Kidney capillary endothelial cell (primary cell): ENCODE measurements around the gene NELFA.
"Not testable (repeated sequence)": the region's sequence is repeated elsewhere in the genome, so short reads cannot be mapped to it uniquely, and the experiment has no call there.

Experiments used
- DNase-seq: peaks from one replicate; pipeline ENCODE4 v3.0.0-alpha.2; 2018; ENCODE audit warnings: low spot score

Gene NELFA

DNA sequence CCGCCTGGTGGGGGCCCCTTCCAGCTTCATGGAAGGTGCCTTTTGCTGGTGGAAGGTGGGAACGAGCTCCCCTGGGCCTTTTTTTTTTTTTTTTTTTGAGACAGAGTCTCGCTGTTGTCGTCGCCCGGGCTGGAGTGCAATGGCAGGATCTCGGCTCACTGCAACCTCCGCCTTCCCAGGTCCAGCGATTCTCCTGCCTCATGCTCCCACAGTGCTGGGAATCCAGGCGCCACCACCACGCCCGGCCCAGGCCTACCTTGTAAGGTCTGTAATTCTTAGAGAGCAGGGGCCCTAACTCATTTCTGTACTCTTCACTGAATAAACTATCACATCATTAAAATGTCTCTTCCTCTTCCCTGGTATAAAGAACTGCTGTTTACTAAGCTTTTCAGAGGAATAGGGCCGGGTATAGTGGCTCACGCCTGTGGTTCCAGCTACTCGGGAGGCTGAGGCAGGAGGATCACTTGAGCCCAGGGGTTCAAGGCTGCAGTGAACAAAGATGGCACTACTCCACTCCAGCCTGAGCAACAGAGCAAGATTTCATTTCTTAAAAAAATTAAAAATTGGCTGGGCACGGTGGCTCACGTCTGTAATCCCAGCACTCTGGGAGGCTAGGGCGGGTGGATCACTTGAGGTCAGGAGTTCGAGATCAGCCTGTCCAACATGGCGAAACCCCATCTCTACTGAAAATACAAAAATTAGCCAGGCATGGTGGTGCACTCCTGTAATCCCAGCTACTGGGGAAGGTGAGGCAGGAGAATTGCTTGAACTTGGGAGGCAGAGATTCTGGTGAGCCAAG lies 14.9 kb downstream of the NELFA start:
- DNase-seq = not testable (repeated sequence)

DNA sequence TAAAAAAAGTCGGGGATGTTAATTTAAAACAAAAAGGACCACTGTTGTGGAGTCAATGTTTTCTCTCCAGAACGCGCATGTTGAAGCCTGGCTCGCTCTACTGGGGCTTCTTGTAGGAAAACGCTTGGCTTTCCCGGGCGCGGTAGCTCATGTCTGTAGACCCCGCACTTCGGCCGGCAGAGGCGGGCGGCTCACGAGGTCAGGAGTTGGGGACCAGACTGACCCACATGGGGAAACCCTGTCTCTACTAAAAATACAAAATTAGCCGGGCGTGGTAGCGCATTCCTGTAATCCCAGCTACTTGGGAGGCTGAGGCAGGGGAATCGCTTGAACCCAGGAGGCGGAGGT lies 15.6 kb downstream of the NELFA start:
- no peak for DNase-seq

DNA sequence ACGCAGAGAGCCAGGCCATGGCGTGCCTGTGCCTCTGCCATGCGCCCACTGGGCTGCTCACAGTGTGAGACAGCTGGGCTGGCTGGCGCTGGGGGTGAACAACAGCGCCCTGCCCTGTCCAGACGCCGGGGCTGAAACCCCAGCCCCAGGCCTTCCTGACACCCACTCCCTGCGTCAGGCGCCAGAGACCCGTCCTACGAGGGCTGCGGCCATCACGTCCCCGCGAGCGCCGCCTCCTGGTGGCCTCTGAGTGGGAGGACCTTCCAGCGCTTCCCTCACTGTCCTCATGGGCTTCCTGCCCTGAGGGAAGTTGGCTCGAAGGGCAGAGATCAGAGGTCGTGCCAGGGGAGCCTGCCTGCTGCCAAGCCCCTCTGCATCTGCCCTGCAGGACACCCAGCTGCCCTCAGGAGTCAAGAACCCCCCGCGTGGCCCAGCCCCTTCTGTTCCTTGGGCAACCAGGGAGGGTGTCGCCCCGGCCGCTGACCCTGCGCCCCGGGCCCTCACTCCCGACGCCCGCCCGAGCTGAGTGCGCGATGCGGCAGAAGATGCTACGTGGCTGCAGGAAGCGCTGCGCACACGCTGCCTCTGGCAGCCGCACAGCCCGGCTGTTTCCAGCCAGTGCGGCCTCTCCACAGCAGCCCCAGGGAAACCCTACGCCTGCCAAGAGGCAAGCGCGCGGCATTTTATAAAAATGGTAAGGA lies 16.2 kb downstream of the NELFA start:
- no peak for DNase-seq

DNA sequence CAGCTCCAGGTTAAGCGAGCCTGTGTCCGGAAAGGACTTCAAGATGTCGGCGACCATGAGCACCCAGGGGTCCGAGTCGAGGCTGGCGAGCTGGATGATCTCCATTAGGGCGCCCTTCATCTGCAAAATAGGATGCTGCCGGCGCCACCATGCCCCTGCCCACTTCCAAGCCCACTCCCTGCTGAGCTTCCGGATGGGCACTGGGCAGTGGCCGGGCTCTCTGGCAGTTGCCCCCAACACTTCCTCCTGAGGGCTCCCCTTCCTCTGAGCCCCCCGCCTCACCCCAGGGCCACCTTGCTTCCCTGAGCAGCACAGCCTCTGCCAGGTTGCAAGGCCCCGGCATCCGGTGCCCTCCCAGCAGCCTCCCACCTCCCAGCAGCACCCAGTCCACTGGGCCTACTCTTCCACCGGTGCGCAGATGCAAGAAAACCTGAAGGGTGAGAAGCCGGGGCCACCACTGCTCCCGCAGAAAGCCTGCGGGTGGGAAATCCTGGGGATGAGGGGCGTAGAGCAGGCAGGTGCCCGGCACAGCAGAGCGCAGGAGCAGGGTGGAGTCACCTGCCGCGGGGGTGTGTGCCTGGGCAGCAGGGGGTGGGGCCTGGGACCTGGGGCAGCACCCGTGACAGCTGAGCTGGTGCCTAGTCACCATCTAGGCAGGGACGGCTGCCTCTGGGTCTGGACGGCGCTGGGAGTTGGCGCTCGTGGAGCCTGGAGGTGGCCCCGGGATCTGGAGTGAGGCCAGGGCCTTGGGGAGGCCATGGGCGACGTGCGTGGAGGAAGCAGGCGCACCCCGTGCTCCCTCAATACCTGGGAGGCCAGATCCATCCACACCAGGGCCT lies 17.0 kb downstream of the NELFA start:
- DNase-seq = no peak

DNA sequence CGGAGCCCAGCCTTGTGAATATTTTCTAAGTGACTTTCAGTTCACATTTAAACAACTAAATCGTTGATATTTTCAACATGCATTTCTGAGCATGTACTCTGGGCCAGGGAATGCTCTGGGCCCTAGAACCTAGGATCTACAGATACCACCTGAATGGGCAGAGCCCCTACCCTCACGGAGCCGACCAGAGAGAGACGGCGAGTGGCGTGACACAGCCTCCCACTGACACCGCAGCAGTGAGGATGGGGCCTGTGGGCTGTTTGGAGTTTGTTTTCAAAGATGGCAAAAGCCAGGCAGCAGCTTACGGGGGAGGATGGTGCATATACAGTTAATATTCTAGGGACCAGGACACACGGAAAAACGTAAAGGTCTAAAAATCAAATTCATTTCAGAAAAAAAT lies 17.7 kb downstream of the NELFA start:
- DNase-seq = no peak

DNA sequence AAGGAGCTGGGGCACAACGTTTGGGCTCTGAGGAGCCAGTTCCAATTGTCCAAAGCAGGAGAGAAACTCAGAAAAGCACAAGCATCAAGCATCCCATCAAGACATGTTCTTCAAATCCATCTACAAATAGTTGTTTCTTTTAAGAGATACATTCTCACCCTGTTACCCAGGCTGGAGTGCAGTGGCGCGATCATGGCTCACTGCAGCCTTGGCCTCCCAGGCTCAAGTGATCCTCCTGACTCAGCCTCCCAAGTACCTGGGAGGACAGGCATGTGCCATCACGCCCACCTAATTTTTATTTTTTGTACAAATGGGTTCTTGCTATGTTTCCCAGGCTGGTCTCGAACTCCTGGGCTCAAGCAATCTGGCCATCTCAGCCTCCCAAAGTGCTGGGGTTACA lies 18.1 kb downstream of the NELFA start:
- no peak for DNase-seq

DNA sequence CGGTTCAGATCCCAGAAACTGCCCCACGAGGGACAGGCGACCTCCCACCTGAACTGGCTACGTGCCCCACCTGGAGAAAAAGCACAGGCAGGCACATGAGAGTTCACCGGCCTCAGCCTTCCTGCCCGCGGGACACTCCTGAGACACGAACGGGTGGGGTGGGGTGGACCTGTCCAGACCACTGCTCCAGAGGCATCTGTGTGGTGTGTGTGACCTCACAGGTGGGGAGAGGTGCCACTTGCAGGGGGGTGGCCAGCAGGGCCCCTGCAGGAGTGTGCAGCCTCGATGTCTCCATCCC lies 18.5 kb downstream of the NELFA start:
- DNase-seq = no peak

DNA sequence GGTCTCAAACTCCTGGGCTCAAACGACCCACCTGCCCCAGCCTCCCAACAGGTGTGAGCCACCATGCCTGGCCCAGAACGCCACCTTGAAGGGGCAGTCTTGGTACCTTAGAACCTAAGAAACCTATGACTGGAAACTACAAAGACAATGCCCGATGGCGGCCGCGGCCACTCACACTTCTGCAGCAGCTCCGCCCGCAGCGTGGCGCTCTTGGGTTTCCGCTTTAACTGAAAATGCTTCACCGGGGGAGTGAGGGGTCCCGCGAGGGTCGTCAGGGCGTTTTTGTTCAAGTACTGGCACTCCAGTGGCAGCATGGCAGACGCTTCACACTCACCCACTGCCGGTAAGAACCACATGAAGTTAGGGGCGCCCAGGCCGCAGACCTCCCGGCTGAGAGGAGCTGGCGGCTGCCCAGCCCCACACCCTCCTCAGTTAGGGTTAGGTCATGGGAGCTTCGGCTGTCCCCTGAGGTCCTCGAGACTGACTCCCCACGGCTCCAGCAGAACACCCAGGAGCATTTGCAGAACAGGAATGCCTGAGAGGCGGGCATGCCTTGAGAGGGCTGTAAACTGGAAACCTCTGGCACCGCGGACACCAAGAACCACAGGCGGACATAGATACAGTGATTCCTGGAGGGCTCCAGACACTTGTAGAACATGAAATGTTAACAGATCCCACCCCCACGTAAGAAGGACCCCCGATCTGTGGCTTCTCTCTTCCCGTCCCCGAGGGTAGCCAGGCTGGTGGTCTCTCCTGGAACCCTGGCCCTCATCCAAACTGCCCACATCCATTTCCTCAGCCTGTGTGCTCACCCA lies 19.0 kb downstream of the NELFA start:
- no peak for DNase-seq

DNA sequence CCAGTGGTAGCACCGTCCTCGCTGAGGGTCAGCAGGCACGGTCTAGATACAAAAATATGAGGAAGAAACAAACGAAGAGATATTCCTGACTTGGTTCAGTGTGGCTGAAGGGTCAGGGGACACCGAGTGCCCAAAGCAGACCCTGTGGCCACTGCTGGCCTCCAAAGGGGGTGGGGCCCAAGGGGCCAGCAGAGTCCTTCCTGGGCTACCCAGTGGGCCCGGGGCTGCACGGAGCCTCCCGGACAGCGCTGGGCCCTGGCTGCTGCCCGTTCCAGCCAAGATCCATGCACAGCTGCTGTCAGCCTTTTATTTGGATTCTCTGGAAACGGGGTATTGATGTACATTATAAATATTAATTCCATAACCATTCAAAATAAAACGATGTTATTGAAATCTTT lies 20.4 kb downstream of the NELFA start:
- no peak for DNase-seq

DNA sequence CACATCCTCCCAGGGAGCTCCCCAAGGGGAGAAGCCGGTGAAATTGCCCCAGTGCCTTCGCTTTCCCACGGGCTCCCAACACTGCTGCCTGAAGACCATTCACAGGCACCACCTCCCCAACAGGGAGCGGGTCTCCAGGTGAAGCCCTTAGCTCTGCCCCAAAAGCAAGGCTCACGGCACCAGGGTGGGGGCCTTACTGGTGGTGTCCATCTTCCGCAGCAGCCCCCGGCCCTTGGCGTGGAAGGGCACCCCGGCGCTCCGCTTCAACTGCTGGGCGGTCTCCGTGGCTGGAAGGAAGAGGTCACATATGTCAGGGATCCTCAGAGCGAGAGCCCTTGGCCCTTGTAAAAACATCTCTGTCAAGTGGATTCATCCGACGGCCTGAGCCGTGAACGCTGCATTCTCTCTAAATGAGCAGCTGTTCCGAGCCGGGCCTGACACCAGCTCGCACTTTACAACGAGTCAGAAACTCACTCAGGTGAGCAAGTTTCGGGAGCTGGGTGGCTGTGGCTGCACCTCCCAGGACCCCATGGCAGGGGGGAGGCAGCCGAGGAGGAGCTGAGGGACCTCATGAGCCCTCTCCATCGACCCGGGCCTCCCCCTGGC lies 20.9 kb downstream of the NELFA start:
- no peak for DNase-seq

DNA sequence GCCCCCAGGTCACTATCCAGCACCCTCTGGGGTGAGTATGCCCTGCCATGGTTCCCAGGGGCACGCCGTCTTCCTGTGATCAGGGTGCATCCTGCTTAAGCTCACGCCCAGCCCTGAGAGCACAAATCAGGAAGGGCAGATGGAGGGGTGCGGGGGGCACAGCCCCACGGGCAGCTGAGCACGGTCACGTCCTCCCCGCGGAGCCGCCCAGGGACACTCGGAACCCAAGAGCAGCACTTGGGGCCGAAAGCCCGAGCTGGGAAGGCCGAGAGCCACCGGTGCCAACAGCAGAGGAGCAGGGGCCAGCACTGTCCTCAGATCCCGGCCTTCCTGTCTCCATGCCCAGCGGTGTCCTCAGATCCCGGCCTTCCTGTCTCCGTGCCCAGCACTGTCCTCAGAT lies 21.5 kb downstream of the NELFA start:
- DNase-seq = no peak

DNA sequence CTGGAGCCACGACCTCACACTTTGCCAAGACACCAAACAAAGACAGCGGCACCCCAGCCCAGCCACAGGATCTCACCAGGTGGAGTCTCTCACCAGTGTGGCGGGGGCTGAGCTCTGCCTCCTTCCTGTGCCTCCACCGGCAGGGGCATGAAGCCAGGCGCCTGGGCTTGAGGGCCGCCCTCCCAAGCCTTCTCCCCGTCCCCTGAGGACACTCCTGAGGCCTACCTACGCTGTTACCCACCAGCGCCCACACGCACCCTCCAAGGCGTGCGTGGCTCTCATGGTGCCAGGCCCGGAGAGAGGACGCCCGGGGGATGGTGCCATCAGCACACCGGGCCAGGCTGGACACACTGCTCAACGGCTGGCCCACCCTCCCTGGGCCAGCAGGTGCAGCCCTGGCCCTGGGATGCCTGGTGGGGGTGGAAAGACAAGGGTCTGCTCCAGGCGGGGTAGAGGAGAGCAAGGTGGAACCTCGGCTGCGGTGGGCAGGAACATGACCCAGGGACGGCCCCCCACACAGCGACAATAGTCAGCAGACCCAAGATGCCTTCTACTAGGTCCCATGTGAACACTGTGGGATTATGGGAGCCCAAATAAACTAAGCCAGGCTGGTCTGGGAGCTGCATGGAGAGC lies 22.1 kb downstream of the NELFA start:
- no peak for DNase-seq

DNA sequence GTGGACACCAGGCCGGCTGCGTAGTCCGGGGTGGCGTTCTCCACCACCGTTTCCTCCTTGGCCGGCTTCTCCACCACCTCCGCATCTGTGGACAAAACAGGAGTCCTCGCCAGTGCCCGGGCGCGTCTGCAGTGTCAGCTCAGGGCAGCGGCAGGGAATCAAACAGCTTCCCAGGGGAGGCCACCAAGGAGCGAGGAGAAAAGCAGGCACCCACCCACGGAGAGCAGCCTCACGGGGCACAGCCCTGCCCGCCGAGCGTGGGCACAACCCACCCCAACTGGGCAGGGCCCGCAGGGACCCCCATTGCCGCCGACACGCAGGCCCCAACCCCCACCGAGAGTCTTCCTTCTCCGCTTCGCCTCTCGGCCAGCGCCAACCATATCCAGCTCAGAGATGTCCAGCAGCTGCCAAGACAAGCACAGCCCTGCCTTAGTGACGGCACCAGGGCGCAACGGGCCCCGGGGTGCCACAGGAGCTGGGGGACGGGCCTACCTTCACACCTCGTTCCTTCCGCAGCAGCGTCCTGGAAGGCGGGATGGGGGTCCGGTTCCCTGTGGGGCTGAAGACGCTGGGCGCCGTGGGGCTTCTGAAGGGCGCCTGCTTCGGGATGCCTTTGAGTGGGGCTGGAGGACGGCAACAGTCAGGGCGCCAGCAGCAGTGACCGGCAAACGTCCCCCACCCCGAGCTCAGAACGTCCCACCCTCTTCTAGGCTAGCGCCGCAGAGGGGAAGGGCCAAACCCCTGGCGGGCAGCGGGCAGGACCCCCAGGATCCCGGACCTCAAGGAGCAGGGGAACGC lies 22.8 kb downstream of the NELFA start:
- no peak for DNase-seq

DNA sequence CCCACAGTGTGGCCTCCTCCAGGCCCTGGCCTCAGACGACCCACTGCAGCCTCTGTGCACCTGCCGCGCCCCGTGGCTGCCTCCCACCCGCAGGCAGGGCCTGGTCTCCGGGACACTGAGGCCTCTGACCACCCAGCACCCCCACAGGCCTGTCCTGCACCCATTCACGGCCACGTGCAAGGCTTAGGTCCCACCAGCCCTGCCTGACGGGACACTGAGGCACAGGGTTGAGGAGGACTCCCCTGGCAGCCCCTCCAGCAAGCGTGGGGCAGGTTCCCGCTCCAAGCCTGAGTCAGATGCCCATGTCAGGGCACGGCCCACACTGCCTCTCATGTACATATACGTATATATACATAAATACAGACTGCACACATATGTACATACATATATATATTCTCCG lies 23.5 kb downstream of the NELFA start:
- DNase-seq = no peak

DNA sequence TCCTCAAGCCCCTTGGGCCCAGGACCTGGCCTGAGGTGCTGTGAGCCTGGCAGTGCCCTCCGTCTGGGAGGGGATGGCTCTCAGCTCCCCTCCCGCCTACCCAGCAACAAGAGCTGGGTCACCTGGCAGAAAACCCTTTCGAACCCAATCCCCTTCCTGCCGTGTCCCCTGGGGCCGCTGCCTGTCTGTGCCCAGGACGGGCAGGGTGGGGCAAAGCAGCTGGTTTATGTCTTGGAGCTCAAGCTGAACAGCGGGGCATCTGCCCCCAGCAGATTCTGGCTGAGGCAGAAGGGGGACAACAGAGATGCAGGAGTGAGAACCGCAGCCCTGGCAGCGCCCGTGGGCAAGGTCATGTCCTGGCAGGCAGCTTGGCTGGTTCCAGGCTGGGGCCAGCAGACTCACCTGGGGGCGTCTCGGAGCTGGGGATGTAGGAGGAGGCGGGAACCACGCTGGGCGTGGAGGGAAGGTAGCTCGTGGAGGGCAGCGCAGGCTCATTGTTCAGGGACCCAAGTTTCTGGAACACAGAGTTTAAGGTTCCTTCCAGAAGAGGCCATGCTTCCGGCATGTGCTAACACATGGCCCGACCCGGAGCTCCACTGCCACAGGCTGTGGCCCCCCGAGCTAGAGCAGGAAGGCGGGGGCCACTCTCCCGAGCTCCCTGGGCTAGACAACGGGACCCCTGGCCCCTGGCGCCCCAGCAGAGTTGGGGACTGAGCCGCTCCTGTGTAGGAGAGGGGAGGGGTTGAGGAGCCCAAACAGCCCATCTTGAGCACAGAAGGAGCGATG lies 24.2 kb downstream of the NELFA start:
- DNase-seq = no peak

DNA sequence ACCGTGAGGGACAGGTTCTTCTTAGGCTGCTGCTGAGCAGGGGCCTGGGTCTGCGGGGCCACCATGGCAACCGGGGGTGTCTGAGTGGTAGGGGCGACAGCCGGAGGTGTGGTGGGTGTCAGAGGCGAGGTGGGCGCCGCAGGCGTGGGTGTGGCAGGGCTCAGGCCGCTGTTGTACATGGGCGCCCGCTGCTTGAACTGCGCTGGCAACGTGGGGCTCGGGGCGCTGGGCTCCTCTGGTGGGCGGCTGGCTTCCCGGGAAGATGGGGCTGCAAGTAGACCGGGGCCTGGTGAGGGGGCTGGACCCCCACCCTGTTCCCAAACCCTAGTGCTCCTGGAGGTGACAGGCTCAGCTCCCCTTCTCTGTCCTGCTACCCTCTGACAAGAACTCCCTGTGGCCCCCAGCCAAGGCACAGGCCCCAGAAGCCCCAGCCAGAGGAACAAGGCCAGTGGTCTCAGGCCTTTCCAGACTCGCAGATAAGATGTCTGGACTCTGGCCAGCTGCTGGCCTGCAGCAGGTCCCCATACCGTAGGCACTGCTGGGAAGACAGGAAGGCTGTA lies 24.8 kb downstream of the NELFA start:
- DNase-seq = no peak

DNA sequence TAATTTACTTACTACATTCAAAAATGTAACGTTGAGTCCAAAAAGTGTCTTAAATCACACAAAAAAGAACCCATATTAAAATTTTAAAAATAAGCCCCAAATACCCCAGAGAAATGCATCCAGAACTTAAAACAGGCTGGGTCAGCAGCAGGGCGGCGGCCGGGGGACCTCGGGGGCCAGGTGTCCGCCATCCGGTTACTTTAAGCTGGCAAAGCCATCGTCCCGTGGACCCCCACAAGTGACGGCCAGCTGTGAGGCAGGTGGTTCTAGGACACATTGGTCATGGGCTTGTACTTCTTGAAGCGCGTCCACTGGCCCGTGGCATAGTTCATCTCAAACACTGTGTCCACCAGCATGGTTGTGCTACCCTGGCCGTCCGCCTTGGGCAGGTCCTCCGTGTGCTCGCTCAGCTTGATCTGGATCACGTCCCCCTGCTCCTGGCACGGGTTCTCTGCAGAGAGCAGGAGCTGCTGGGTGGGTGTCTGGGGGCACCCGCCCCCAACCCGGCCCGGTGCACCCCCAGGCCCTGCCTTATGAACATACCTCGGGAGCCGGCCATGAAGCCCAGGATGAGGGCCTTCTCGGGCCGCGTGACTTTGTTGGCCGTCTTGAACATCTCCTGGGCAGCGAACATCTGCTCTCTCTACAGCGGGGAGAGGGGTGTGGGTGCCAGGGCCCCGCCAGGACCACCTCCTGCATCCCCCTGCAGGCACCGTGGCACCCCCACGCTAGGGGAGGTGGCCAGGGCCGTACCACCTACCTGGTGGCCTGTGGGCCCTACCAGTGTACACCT lies 25.5 kb downstream of the NELFA start:
- no peak for DNase-seq
